Type B pancreatic cell (in vitro differentiated cells): ENCODE results near the gene CLUH. TPM values are rescaled to one million over a fixed set of nuclear protein-coding genes. Genes with fewer than 3 reads are reported as not detected.

Source experiments
- DNase-seq: peaks from one replicate; pipeline ENCODE4 v3.0.0; 2021; ENCODE audit warnings: mixed read lengths; ENCODE audit not compliant: unreplicated experiment; ENCODE audit errors: extremely low spot score
- H3K27ac Mint-ChIP-seq: 2 replicates; pipeline ENCODE4 v1.8.0; 2021; ENCODE audit warnings: mild to moderate bottlenecking, mixed read lengths
- H3K27me3 Mint-ChIP-seq: 2 replicates; pipeline ENCODE4 v1.8.0; 2021; ENCODE audit warnings: mixed read lengths
- H3K36me3 Mint-ChIP-seq: 2 replicates; pipeline ENCODE4 v1.8.0; 2021; ENCODE audit warnings: mixed read lengths
- H3K4me1 Mint-ChIP-seq: one replicate; pipeline ENCODE4 v1.8.0; 2021; ENCODE audit warnings: mixed read lengths; ENCODE audit not compliant: unreplicated experiment
- H3K4me3 Mint-ChIP-seq: 2 replicates; pipeline ENCODE4 v1.8.0; 2021; ENCODE audit warnings: mild to moderate bottlenecking, mixed read lengths
- H3K9me3 Mint-ChIP-seq: 2 replicates; pipeline ENCODE4 v1.8.0; 2021; ENCODE audit warnings: mixed read lengths
- CTCF ChIP-seq: fragments of 200-600 bp; sonication (generic); conservative IDR thresholded peaks from 2 replicates; pipeline ENCODE4 v1.5.0; 2021; ENCODE audit warnings: antibody characterized with exemption, mild to moderate bottlenecking
- total RNA-seq: library from RNA; stranded (reverse); gene quantifications from 2 replicates; pipeline ENCODE4 v1.2.1, GENCODE V29; 2021; ENCODE audit warnings: low replicate concordance

The CLUH gene
- total RNA-seq, 1 donor from 2014 or later, result 77.0 TPM

DNA sequence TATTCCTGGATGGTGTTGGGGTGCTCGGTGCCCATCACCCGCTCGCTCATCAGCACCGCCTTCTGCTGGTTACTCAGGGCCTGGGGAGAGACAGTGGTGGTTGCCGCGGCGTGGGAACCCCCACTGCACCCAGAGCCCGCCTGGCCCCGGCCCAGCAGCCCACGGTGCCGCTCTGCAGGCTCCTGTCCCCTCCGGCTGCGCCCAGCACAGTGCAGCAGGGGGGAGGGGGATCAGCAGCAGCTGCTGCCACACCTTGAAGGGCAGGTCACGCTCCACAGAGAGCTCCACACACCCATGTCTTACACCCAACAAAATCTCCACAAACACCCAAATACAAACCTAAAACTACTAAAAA is 18.8 kb downstream of the CLUH start:
- DNase-seq, result no peak
- no peaks in the 10 kb centered on the region for H3K9me3 Mint-ChIP-seq
- peaks cover 4% of the 10 kb centered on the region for H3K4me1 Mint-ChIP-seq
- H3K4me3 Mint-ChIP-seq, result no peak overlapping the region
- no peak for TF ChIP-seq CTCF
- H3K27ac Mint-ChIP-seq, result no peak overlapping the region
- no peaks in the 10 kb centered on the region for H3K27me3 Mint-ChIP-seq
- H3K36me3 Mint-ChIP-seq, result no peaks in the 10 kb centered on the region

DNA sequence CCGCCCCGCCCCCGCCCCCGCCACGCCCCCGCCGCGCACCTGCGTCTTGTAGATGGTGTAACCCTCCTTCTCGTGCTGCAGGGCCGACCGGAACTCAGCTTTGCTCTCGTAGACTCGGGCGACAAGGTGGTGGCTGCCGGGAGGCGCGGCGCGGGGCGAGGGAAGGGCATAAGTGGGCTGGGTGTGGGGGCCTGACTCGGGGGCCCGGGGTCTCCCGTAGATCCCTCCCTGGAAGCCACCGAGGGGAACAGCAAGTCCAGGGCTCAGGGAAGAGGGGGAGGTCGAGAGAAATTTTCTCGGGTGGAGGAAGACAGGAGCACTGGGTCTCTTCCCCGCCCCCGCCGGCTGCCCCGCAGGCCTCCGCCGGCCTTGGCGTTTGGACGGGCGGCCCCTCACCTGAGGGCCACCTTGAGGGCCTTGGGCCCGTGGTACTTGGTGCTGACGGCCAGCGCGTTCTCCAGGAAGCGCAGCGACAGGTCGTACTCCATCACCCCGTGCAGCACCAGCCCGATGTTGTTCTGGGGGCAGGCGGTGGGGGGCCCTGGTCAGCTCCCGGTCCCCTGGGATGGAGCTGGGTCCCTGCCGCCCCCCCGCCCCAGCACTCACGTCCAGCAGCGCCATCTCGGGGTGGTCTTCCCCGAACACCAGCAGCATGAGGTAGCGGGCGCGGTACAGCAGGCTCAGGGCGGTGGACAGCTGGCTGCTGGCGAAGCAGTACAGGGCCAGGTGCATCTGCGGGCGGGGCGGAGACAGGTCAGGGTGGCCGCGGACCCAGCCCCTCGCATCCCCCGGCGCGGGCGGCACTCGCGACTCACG is 19.4 kb downstream of the CLUH start:
- Mint-ChIP-seq H3K4me3 (no peak overlapping the region), H3K27ac (no peak overlapping the region), H3K27me3 (no peaks in the 10 kb centered on the region), H3K9me3 (no peaks in the 10 kb centered on the region), H3K4me1 (peaks cover 4% of the 10 kb centered on the region), H3K36me3 (no peaks in the 10 kb centered on the region)
- peak; percentile 67 for DNase-seq
- TF ChIP-seq CTCF, result no peak

DNA sequence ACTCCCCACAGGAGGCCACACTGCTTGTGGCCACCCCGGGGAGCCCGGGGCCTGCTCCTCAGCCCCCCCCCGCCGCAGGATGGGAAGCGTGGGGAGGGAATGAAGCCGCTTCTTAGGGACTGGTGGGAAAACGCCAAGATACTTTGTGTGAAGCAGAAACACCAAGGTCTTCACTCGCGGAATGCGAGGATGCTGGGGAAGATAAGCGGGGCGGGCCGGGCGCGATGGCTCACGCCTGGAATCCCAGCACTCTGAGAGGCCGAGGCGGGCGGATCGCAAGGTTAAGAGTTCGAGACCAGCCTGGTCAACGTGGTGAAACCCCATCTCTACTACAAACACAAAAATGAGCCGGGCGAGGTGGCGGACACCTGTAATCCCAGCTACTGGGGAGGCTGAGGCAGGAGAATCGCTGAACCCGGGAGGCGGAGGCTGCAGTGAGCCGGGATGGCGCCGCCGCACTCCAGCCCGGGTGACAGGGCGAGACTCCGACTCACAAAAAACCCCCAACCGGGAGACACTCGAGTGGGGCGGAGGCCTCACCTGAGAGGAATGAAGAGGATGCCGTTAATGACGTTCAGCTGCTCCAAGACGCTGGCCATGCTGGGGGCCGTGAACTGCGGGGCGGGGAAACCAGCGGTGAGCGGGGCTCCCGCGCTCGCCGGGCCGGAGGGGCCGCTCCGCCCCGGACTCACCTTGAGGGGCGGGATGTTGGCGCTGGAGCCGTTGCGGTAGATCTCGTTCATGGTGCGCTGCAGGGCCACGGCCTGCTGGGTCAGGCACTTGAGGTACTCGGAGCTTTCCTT is 20.3 kb downstream of the CLUH start:
- no peak overlapping the region for H3K4me3 Mint-ChIP-seq
- no peak for DNase-seq
- peaks cover 4% of the 10 kb centered on the region for H3K4me1 Mint-ChIP-seq
- no peaks in the 10 kb centered on the region for H3K27me3 Mint-ChIP-seq
- H3K27ac Mint-ChIP-seq, result no peak overlapping the region
- H3K9me3 Mint-ChIP-seq, result no peaks in the 10 kb centered on the region
- TF ChIP-seq CTCF, result no peak
- no peaks in the 10 kb centered on the region for H3K36me3 Mint-ChIP-seq

DNA sequence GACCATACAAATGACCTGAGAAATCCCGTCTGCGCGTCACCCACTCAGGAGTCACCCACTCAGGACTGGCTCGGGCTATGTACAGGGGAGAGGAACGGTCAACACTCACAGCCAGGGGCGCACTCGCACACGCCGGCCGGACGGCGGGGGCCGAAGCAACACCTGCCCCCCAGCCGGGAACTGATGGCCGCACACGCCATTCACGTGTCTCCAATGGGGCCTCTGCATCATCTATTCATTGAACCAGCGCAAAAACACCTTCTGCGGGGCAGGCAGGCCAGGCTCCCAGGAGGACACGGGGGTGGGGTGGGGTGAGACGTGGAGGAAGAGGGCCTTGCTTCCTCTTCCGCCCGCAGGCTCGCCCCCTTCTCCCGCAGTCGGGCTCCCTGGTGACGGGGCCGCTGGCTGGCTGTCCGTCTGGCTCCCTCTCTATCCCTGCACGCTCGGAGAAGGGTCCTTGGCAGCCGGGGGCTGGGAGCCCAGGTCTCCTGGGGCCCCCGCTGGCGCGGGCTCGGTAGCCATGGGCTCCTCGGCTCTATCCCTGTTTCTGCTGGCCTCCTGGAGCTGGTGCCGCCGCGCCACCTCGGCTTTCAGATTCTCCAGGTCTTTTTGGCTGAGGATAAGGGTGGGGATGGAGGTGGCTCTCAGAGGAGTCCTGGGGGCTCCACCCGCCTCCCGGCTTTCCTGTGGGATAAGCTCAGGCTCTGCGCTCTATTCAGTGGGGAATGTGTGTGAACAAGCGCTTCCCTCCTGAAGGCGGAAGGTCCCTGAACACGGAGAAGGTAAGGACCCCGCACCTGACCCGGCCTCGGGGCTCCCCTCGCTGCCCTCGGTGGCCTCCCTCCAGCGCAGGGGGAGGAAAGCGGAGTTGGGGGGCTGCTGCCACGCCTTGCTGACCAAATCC is 21.1 kb downstream of the CLUH start:
- DNase-seq, result no peak

More for the DNA sequence above, 21.1 kb downstream of the CLUH start:
- H3K4me1 Mint-ChIP-seq, result peaks cover 4% of the 10 kb centered on the region
- no peaks in the 10 kb centered on the region for H3K36me3 Mint-ChIP-seq
- no peaks in the 10 kb centered on the region for H3K27me3 Mint-ChIP-seq
- no peak overlapping the region for H3K27ac Mint-ChIP-seq
- H3K4me3 Mint-ChIP-seq, result no peak overlapping the region
- no peaks in the 10 kb centered on the region for H3K9me3 Mint-ChIP-seq
- TF ChIP-seq CTCF, result no peak
